ENCODE data around the gene KLHL18. TPM values are rescaled to one million over a fixed set of nuclear protein-coding genes. Genes with fewer than 3 reads are reported as not detected.

KLHL18 gene
- 13.7 and 18.5 TPM in 2 replicates for total RNA-seq

DNA sequence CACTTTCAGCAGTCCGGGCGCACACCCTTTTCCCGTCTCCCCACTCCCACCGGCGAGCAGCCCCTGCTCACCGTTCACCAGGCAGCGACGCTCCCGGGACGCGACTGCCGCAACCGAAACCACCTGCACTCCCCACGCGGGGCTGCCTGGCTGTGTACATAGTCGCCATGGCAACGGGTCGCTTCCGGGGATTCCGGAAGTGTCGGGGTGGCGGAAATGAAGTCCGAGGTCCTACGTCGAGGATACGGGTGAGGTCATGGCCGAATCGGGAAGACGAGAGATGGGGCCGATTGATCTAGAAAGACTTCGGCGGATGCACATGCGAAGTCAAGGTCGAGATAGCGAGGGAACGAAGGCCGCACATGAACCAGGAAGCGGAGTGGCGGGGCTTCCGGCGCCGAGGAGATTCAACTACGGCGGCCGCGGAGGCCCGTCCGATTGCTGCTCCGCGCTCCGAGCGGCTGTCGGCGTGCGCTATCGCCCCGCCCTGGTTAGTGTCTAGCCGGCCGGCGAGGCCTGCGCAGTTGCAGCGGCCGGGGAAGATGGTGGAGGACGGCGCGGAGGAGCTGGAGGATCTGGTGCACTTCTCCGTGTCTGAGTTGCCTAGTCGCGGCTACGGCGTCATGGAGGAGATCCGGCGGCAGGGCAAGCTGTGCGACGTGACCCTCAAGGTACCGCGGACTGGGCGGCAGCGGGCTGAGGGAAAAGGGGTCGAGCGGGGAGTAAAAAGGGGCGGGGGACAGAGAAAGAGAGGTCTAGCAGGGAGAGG lies at the start of gene KLHL18, which contains the start of gene KIF9:
TSS of gene KLHL18 (plus strand) at position 521 of the 769 bp plus-strand sequence. CDS start at position 543, 22 bp downstream.
TSS of gene KIF9 (minus strand) at position 376 of the 769 bp plus-strand sequence. CDS start 5,425 bp downstream, outside the sequence.

DNA sequence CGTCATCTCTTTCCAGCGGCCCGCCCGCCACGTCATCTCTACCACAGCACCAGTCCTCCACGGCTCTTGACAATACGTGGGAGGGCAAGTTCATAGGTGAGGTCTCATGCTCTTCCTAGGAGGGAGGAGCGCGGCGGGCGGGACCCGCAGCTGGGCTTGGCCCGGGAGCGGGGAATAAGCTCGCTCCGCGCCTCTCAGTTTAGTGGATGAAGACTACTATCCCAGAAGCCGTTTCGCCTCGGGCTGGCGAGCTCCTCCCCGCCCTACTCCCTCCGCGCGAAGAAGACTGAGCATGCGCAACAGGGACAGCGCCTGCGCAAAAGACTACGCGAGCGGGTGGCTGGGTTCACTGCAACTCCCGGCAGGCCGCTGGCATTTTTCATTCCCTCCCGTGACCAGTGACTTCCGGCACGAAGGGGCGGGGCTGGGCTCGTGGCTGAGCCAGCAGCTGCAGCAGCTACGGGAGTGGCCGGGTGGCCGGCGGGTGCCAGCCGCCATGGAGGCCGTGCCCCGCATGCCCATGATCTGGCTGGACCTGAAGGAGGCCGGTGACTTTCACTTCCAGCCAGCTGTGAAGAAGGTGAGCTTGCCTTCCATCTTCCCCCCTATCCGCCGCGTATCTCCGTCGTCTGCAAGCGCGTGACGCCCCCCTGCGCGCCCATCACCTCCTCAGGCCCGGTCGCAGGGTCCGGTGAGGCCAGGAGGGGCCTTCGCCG lies 98.0 kb downstream of the KLHL18 start, which contains the start of gene PTPN23:
TSS of gene PTPN23 (plus strand) at position 421 of the 716 bp plus-strand sequence. CDS start at position 497, 76 bp downstream.

Other genes starting within 250 kb of the KLHL18 start
- 21.4 and 23.8 TPM in 2 replicates for gene SETD2, start 118.8 kb upstream of the KLHL18 start, total RNA-seq
- 3.2 and 4.2 TPM in 2 replicates for gene KIF9, start 145 bp upstream of the KLHL18 start, total RNA-seq
- gene PTPN23, start 98.1 kb downstream of the KLHL18 start, total RNA-seq: 15.6 and 16.3 TPM in 2 replicates
- gene SCAP, start 193.0 kb downstream of the KLHL18 start, total RNA-seq: 42.2 and 68.9 TPM in 2 replicates
- 39.2 and 41.1 TPM in 2 replicates for gene ELP6, start 230.8 kb downstream of the KLHL18 start, total RNA-seq